Progenitor cell of endocrine pancreas (in vitro differentiated cells): ENCODE data around the gene DRGX. TPM values are rescaled to one million over a fixed set of nuclear protein-coding genes. Genes with fewer than 3 reads are reported as not detected.

Experiments
- DNase-seq: peaks from one replicate; pipeline ENCODE4 v3.0.0; 2021; ENCODE audit warnings: low spot score; ENCODE audit not compliant: unreplicated experiment
- H3K27ac Mint-ChIP-seq: 2 replicates; pipeline ENCODE4 v1.8.0; 2021; ENCODE audit warnings: mild to moderate bottlenecking, moderate library complexity, mixed read lengths
- H3K27me3 Mint-ChIP-seq: 2 replicates; pipeline ENCODE4 v1.8.0; 2021; ENCODE audit warnings: mixed read lengths
- H3K36me3 Mint-ChIP-seq: 2 replicates; pipeline ENCODE4 v1.8.0; 2022; ENCODE audit warnings: mixed read lengths; ENCODE audit not compliant: insufficient read depth
- H3K4me1 Mint-ChIP-seq: 2 replicates; pipeline ENCODE4 v1.8.0; 2021; ENCODE audit warnings: low read depth, mixed read lengths
- H3K4me3 Mint-ChIP-seq: 2 replicates; pipeline ENCODE4 v1.8.0; 2021; ENCODE audit warnings: low read depth, mild to moderate bottlenecking, moderate library complexity, mixed read lengths
- H3K9me3 Mint-ChIP-seq: 2 replicates; pipeline ENCODE4 v1.8.0; 2021; ENCODE audit warnings: low read depth, mixed read lengths
- CTCF ChIP-seq: fragments of 200-600 bp; sonication (generic); IDR thresholded peaks from one replicate; pipeline ENCODE4 v1.5.0; 2021; ENCODE audit warnings: antibody characterized with exemption, mild to moderate bottlenecking; ENCODE audit not compliant: unreplicated experiment
- total RNA-seq: library from RNA; stranded (reverse); gene quantifications from 2 replicates; pipeline ENCODE4 v1.2.1, GENCODE V29; 2021

The DRGX gene
- total RNA-seq, 1 donor from 2014 or later = not detected

- TF ChIP-seq CTCF = no peak
- Mint-ChIP-seq H3K4me1 (no peaks in the 10 kb centered on the region), H3K27ac (no peak overlapping the region), H3K27me3 (peaks cover 22% of the 10 kb centered on the region), H3K4me3 (no peak overlapping the region), H3K9me3 (no peaks in the 10 kb centered on the region), H3K36me3 (no peaks in the 10 kb centered on the region)
- no peak for DNase-seq
Measured at GRCh38 chr10:49368256-49368655, 27.6 kb downstream of the DRGX start.

DNA sequence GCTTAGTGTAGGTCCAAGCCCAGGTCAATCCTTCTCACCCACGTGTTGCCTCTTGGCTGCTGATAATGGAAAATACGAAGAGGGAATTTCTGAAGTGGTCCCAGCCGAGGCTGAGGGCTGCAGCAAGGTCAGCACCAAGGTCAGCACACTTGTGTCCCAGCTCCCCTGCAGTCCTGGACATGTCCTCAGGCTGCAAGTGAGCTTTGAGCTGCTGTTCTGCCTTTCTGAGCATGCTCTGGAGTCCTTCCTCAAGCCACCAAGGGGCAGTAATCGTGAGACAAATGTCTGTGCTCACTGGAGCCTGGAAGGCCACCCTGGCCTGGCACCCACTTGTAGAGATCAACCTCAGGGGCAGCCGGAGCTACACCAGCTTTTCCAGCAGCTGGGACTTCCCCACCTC is 28.3 kb downstream of the DRGX start:
- Mint-ChIP-seq H3K27ac (no peak overlapping the region), H3K36me3 (no peaks in the 10 kb centered on the region), H3K4me3 (no peak overlapping the region), H3K27me3 (peaks cover 21% of the 10 kb centered on the region), H3K9me3 (no peaks in the 10 kb centered on the region), H3K4me1 (no peaks in the 10 kb centered on the region)
- peak; percentile 21 for DNase-seq
- peak; percentile 8 for TF ChIP-seq CTCF

DNA sequence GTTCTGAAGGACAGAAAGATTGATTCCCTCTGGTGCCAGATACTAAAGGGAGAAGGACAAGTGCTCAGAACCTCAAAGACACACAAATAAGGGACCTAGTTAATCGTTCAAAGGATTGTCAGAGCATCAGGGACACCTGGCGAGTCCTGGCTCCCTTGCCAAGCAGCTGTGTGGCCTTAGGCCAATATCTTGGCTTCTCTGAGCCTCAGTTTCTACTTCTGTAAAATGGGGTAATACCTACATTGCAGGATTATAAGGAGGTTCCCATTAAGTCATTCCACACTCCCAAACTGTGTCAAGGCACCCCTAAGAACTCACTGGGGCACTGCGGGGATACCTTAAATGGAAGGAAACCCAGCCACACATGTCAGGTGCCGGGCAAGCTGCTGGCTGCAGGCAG is 29.4 kb downstream of the DRGX start:
- no peaks in the 10 kb centered on the region for H3K9me3 Mint-ChIP-seq
- no peak overlapping the region for H3K27ac Mint-ChIP-seq
- H3K4me3 Mint-ChIP-seq = no peak overlapping the region
- no peak for DNase-seq
- peaks cover 17% of the 10 kb centered on the region for H3K27me3 Mint-ChIP-seq
- H3K4me1 Mint-ChIP-seq = no peaks in the 10 kb centered on the region
- TF ChIP-seq CTCF = no peak
- H3K36me3 Mint-ChIP-seq = no peaks in the 10 kb centered on the region

DNA sequence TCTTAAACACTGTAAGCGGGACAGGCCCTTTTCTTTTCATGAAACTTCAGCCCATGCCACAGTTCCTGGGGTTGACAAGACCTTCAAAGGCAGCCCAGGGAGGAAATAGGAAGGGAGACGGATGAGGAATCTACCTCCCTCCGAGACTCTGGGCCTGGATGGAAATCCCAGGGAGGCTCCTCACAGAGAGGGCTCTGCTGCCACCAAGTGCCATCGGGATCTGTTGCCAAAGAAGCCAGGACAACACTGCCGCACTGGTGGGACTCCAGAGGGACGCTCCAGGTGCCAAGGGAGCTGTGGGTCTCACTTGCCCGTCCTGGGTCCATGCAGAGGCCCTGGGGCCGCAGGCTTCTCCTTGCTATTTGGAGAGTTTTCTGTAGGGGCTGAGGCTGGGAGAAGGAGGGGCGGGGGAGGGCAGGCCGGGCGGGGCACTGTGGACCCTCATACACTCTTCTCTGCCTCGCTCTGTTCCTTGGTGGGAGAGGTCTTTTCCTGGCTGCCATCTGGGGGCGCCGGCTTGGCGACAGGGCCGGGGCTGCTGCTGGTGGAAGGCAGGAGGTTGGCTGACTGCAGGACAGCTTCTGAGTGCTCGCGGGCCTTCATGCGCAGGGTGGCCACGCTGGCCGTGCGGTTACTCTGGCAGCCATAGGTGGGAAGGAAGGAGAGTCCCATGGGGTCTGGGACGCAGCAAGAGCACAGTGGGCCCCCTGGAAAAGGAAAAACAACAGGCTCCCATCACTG is 30.0 kb downstream of the DRGX start:
- TF ChIP-seq CTCF = no peak
- H3K4me1 Mint-ChIP-seq = no peaks in the 10 kb centered on the region
- no peak overlapping the region for H3K4me3 Mint-ChIP-seq
- H3K27ac Mint-ChIP-seq = no peak overlapping the region
- DNase-seq = no peak
- no peaks in the 10 kb centered on the region for H3K36me3 Mint-ChIP-seq
- no peaks in the 10 kb centered on the region for H3K9me3 Mint-ChIP-seq
- H3K27me3 Mint-ChIP-seq = peaks cover 17% of the 10 kb centered on the region

GRCh38 chr10:49365275-49365674 is 30.6 kb downstream of the DRGX start:
- no peak for DNase-seq
- TF ChIP-seq CTCF = no peak
- no peaks in the 10 kb centered on the region for H3K36me3 Mint-ChIP-seq
- H3K27ac Mint-ChIP-seq = no peak overlapping the region
- no peaks in the 10 kb centered on the region for H3K9me3 Mint-ChIP-seq
- H3K4me3 Mint-ChIP-seq = no peak overlapping the region
- H3K4me1 Mint-ChIP-seq = no peaks in the 10 kb centered on the region
- peaks cover 17% of the 10 kb centered on the region for H3K27me3 Mint-ChIP-seq
